ENCODE measurements around the gene RUVBL1.

Gene RUVBL1

GRCh38 chr3:128131897-128132646 lies 8.5 kb upstream of the RUVBL1 start:
- no peak for DNase-seq

GRCh38 chr3:128128251-128128650 lies 4.6 kb upstream of the RUVBL1 start:
- DNase-seq = no peak

DNA sequence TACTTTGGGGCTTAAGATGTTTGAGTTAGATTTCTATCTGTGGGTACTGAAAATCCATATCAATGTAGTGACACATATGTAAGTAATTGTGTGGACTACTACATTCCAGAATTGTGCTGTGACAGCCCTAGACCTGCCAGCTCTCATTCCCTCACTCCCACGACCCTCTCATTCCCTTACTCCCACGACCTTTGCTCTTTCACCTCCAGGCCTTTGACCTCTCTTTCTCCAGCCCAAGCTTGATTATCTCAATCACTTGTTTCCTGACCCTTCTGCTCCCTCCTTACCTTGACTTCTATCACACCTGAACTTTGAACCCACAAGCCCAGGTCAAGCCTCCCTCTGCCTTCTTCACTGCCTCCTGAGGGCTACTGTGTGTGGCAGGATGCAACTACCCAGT lies 3.6 kb upstream of the RUVBL1 start:
- DNase-seq = no peak

DNA sequence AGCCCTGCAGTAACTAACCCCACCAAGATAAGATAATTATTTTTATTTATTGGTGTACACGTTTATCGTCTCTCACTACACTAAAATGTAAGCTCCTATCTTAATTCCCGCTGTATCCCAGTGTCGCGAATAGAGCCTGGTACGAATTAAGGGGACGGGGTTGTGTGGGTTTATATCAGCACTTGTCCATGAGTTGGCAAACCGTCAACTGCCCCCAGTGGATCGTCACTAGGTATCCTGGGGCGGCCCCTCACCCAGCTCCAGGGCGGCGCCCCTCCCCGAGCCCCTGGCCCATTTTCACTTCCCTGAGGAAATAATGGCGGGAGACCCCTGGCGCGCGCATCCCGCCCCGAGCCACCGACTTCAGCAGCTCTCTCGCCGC lies 465 bp downstream of the RUVBL1 start:
- DNase-seq = peak in 1 of 2 donors; percentile 10

DNA sequence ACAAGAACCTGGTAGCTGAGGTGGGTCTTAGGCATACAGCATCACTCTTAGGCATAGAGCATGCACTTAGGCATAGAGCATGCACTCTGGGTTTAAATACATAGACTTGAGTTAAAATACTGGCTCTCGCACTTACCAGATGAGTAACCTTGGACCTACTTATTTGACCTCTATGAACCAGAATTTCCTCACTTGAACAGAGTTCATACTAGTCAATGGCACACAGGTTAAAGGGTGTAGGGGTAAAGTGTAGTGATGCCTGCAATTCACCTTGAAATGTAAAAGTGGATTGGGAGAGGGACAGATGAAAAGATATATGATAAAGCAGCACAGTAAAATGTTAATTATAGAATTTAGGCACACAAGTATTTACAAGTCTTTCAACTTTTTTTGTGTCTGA lies 1.6 kb downstream of the RUVBL1 start:
- DNase-seq = no peak

DNA sequence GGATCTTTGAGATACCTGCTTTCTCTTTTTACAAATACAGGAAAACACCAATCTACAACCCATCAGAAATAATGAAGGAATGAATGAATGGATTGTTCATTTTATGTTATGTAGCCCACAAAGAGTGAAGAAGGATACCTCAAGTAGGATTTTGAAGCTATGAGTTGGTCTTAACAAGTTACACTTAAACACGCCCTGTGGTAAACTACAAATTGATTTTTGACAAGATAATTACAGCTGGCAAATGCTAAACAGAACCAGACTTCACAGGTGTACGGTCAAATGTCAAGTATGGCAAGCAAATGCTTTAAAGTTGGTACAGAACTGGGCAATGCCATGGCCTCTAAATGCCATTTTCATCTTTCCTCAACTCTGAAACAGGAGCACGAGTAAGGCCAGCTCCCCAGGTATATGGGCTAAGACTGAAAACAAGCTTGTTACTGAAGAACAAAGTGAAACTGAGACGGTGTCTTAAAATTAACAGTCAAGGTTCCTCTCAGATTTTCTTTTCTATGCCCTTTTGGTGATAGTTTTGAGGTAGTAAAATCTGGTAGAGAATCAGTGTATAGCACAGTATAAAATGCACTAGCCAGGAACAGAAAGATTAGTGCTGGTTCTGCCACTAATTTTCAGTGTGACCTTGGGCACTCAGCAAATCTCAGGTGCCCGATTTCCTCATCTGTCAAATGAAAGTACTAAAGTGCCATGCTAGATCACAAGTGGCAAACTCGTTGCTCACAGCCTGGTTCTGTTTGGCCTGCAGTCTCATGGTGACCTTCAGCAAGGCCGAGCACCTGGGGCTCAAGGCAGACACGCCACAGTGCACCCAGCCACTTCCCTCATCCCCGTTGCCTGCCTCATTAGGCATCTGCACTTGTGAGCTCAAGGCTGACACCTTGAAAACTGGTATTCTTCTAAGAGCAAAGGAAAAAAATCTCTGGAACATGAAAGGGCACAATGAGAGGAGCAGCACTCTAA lies 9.5 kb downstream of the RUVBL1 start:
- DNase-seq = no peak

DNA sequence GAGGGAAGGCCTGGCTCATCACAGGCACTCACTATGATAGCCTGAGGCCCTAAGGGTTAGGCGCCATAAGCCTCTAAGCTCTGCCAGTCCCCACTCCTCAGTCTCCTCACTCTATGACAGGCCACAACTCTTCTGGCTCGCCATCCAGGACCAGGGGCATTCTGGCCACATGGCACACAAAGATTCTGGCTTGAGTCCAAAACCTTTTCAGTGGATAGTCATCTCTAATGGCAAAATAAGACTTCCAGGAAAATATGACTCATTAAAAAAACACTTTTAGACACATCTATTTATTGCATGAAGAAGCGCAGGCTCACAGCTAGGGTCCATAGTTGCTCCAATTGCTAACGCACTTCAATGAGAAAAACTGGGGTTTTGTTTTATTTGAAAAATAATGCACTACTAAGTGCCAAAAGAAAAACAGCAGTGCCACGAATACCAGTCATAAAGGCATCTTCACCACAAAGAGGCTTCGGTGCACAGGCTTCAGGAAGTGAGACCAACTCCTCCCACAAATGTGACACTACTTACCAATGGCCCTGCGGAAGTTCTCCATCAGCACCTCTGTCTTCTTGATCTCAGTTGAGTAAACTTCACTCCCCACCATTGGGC lies 11.1 kb downstream of the RUVBL1 start:
- peak in 1 of 2 donors; percentile 31 for DNase-seq

- DNase-seq = no peak
Observed at GRCh38 chr3:128111147-128111546, 12.5 kb downstream of the RUVBL1 start.

- DNase-seq = no peak
Observed at GRCh38 chr3:128107834-128108233, 15.8 kb downstream of the RUVBL1 start.

DNA sequence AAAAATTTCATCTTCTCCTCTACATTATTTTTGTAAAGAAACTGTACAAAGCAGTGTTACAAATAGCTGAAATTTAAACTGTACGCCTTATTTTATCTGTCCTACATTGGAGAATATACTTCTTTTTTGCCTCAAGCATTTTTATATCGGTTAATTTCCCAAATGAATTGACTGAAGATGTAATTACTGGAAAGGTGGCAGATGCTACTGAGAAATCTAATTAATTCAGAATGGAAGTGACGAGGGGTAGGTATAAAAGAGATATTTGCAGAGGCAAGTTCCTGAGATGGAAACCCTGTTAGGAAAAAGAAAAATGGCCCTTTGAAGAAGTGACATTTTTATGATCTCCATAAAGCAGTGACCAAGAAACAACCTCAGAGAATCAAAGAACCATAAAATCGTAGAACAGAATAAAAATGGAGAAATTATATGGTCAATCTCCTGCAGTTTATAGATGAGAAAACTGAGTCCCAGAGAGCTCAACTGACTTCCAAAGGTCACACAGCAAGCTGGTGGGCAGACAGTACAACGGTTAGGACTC lies 20.4 kb downstream of the RUVBL1 start:
- DNase-seq = no peak

GRCh38 chr3:128100638-128101037 lies 23.0 kb downstream of the RUVBL1 start:
- DNase-seq = no peak

GRCh38 chr3:128100161-128100560 lies 23.5 kb downstream of the RUVBL1 start:
- DNase-seq = no peak

GRCh38 chr3:128098234-128098633 lies 25.4 kb downstream of the RUVBL1 start:
- no peak for DNase-seq

- peak; percentile 74 to 81 for DNase-seq
Observed at GRCh38 chr3:128095222-128095703, 28.3 kb downstream of the RUVBL1 start.

DNA sequence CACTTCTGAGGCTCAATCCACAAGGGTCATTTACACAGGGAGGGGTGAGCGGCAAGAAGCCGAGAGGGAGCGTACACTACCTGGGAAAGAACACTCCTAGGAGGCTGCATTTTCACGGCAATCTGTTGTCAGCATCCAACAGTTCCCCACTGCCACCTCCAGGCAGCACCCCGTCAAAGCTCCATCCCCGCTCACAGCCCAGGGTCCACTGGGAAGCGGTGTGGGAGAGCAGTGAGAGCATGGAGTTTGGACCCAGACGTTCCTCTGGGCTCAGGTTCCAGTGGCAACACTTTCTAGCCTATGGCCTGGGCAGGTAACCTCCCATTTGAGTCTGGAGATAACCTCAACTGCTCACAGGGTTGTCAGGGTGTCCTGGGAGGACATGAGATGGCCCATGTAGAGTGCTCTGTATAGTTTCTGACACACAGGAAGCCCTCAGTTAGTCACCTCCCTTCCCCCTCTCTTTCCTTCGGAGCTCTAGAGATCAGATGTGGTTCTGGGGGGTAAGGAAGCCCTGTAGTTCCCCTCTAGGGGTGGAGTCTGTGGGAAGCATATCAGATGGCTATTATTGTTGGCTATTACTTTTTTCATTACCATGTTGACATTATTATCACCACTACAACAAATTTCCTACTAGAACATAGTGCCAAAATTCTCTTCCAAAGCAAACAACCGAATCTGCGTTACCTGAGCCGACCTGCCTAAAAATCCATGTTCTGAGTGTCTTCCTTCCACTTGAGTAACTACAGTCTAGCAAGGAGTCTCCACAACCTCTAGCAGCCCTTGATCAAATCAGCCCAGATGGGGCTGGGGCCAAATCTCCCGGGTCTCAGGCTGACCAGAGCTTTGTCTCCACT lies 29.1 kb downstream of the RUVBL1 start:
- no peak for DNase-seq

DNA sequence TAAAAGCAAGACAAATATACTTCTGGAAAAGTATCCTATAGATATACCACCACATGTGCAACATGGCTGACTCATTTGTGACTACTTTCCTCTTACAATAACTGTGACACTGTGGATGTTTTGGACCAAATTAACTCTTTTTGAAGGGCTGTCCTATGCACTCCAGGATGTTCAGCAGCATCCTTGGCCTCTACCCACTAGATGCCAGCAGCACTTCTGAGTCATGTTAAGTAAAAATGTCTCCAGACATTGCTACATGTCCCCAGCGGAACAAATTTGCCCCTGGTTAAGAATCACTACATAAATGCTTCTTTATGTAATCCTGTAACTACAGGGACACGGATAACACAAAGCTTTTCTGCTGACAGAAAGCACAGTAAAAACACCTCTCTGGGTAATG lies 32.0 kb downstream of the RUVBL1 start:
- no peak for DNase-seq

DNA sequence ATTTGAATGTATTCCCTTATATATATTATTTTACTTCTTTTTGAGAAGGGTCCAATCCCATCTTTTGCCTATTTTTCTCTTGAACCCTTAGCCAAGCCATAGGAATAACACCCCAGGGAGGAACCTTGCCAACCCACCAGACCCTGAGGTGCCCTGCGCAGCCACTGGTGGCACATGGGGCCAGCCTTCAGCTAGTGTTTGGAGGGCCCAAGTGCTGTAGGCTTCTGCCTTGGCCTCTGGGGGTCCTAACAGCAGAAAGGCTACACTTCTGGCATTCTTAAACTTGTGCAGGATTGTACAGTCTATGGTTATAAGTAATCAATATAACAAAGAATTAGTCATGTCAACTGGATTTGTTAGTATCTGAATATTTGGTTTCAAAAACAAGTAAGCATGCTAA lies 34.5 kb downstream of the RUVBL1 start:
- no peak for DNase-seq

- no peak for DNase-seq
Observed at GRCh38 chr3:128084675-128085021, 39.0 kb downstream of the RUVBL1 start.

DNA sequence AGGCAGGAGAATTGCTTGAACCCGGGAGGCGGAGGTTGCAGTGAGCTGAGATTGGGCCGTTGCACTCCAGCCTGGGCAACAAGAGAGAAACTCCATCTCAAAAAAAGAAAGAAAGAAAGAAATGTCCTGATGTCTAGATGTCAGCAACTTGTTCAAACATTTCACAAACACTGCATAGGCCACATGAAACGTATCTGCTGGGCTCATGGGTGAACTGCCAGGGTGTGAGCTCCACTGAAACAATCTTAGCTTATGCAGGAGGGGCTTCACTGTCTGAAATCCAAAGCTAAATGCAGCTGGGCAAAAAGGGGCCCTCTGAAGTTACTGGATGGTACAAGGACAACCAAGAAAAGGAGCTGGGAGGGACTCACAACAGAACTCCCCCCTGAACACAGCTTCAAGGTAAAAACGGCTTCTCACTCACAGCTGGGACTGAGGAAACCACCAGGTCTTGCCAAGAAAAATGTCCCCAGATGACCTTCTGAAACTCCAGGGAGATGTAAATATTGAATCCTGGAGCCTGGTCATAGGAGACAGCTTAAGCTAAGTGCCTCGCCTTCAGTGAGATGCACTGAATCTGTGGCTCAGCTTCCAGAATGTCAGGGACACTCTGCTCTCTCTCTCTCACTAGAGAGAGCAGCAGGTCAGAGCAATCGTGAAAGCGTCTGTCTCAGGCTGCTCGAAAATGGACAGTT lies 39.5 kb downstream of the RUVBL1 start:
- no peak for DNase-seq

DNA sequence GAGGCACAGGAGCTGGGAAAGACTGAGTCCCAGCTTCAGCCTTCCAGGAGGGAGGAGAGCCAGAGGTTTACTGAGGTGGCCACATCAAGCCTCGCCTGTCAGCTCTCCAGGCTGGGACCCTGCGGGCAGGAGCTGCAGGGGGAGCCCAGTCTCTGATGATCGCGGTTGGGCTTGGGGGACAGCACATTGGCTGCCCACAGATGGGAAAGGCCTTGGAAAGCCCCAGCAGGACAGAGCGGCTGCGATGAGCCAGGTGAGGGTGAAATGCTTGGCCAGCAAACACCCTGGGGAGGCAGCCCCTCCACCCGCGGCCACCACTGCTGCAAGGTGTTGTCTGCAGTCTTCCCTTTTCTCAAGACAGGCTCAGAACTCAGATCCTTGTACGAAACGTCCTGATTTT lies 40.2 kb downstream of the RUVBL1 start:
- no peak for DNase-seq

DNA sequence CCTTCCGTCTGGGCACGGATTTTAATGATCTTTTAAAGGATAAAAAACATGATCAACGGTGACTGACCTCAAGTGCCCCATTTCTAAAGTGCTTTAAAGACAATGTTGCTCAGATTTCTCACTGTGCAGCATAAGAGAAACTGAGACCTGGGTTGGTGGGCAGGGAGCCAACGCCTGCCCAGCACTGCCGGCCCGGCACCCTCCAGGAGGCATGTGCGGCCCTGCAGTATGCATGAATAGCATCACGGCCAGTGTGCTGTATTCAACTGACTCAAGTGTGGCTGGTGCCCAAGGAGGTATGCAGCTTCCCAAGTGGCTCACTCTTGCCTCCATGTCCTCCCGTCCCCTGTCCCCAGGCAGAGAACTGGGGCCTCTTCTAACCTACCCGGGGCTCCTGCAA lies 41.1 kb downstream of the RUVBL1 start:
- DNase-seq = no peak

DNA sequence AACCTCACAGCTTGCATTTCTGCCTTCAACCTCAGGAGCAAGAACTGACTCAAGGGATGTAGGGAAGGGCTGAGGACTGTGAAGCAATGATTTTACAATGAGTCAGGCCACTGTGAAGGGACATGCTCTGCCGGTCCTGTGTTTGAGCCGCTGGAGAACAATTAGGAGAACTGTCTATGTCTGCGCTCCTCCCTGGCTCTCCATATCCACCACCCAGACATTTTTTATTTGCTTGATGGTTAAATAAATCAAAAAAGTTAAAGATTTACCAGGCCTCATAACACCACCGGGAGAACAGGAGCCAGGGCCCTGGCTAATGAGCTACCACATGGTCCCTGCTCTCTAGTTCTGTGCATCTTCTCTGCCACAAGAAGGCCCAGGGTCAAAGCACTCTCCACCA lies 41.8 kb downstream of the RUVBL1 start:
- DNase-seq = no peak

Measured in activated CD4-positive, alpha-beta T cell treated with anti-CD3 and anti-CD28 coated beads for 4 hours (primary cell).